Adipocyte (in vitro differentiated cells): ENCODE results near the gene NIPAL4.

ENCODE experiments used
- DNase-seq: peaks from one replicate; pipeline ENCODE4 v3.0.0-alpha.2; 2015; ENCODE audit warnings: low read depth
- H3K27me3 ChIP-seq: replicated peaks from 2 replicates; pipeline ENCODE4 v1.7.0; 2013; ENCODE audit warnings: mild to moderate bottlenecking, low read length, moderate library complexity; ENCODE audit not compliant: control insufficient read depth, insufficient read depth
- H3K36me3 ChIP-seq: 2 replicates; pipeline ENCODE4 v1.7.0; 2013; ENCODE audit warnings: low read length, mild to moderate bottlenecking, moderate library complexity; ENCODE audit not compliant: control insufficient read depth, insufficient read depth, severe bottlenecking
- H3K4me1 ChIP-seq: 2 replicates; pipeline ENCODE4 v1.7.0; 2013; ENCODE audit warnings: mild to moderate bottlenecking, low read length, moderate library complexity; ENCODE audit not compliant: control insufficient read depth, insufficient read depth
- H3K4me3 ChIP-seq: 2 replicates; pipeline ENCODE4 v1.7.0; 2013; ENCODE audit warnings: mild to moderate bottlenecking, low read length, moderate library complexity
- H3K9ac ChIP-seq: 2 replicates; pipeline ENCODE4 v1.7.0; 2013; ENCODE audit warnings: mild to moderate bottlenecking, low read length, moderate library complexity
- H3K9me3 ChIP-seq: 2 replicates; pipeline ENCODE4 v1.7.0; 2013; ENCODE audit warnings: mild to moderate bottlenecking, low read length, moderate library complexity; ENCODE audit not compliant: control insufficient read depth

Gene NIPAL4

DNA sequence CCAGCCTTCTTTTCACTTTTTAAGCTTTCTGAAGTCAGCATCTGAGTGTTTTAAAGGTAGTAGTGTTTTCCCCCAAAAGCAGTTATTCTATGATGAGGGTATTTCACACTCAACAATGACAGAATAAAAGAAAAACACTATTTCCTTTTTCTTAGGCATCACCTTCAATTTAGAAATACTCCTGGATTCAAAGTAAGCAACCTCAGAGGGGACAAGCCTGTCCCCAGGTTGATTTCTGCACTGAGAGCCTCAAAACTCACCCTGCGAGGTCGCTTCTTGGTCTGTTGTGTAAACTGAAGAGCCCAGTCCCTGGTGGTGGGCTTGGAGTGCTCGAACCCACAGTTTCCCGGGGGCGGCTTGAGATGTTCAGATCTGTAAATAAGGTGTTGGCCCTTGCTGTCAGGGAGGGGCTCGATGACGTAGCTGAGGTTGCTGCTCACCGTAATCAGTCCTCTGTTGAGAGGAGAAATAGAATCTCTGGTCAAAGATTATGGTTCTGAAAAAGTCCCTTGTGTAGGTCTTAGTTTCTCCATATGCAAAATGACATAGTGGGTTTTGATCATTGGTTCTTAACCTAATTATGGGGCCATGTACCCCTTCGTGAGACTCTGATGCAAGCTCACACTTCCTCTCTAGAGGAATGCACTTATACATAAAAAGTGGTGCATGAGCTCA is 59.7 kb downstream of the NIPAL4 start:
- Histone ChIP-seq H3K9me3 (no peaks in the 10 kb centered on the region), H3K9ac (no peak overlapping the region), H3K4me3 (no peak overlapping the region), H3K27me3 (no peaks in the 10 kb centered on the region), H3K4me1 (peaks cover 29% of the 10 kb centered on the region), H3K36me3 (no peaks in the 10 kb centered on the region)
- no peak for DNase-seq

DNA sequence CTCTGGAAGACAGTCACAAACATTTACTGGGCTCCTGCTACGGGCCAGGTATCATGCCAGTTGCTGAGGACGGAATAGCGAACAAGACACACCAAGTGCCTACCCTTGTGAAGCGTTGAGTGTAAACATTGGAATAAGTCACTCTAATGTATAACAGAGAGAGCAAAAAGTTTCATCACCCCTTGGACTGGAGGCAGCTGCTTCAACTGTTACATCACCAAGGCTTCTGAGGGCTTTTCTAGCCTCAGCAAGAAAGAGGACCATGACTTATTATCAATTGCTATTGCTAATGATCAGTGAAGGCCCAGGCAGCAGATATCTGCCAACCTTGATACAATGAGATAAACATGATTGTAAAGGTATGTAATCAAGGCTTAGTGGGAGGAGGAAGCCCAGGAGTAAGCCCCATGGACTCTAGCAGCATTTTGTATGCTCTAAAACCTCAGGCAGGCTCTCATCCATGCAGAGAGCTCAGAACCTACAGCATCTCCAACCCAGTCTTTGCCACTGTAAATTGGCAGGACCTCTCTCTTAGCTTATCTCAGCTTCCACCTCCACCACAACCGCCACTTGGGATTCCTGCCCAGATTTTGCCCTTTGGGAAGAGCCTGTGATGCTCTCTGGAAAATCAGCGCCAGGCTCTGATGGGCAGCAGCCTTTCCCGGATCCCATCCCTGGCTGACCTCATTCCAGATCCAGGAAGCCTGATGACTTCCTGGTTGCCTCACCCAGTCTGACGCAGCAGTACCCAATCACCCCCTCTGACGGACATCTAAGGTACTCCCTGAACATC is 61.1 kb downstream of the NIPAL4 start:
- peak; percentile 64 for DNase-seq
- no peaks in the 10 kb centered on the region for H3K27me3 ChIP-seq
- H3K4me1 ChIP-seq: peaks cover 24% of the 10 kb centered on the region
- no peaks in the 10 kb centered on the region for H3K9me3 ChIP-seq
- no peaks in the 10 kb centered on the region for H3K36me3 ChIP-seq
- H3K4me3 ChIP-seq: no peak overlapping the region
- no peak overlapping the region for H3K9ac ChIP-seq

GRCh38 chr5:157521704-157522029 is 61.7 kb downstream of the NIPAL4 start:
- no peak for DNase-seq
- H3K27me3 ChIP-seq: no peaks in the 10 kb centered on the region
- H3K36me3 ChIP-seq: no peaks in the 10 kb centered on the region
- peaks cover 19% of the 10 kb centered on the region for H3K4me1 ChIP-seq
- H3K9ac ChIP-seq: no peak overlapping the region
- H3K4me3 ChIP-seq: no peak overlapping the region
- H3K9me3 ChIP-seq: no peaks in the 10 kb centered on the region

DNA sequence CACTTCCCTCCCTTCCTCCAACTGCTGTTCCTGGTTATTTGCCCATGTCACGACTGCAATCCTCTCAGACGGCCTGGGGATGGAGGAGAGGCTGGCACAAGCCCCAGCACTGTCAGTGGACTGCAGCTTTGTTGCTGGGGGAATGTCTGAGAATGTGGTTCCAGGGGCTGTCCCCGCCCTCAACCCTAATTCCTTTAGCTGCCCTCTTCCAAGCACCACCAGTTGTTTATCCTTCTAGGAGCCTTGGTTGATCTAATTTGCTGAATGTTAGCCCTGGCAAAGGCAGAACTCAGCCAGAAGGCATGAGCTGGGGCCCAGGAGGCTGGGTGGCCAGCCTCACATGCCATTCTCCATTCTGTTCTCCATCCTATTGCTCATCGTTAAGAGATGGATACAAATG is 64.0 kb downstream of the NIPAL4 start:
- Histone ChIP-seq H3K36me3 (no peaks in the 10 kb centered on the region), H3K4me1 (peaks cover 9% of the 10 kb centered on the region), H3K27me3 (no peaks in the 10 kb centered on the region), H3K9me3 (no peaks in the 10 kb centered on the region), H3K4me3 (no peak overlapping the region), H3K9ac (no peak overlapping the region)
- peak; percentile 51 for DNase-seq
